ENCODE measurements around the gene MRPL37.

DNA sequence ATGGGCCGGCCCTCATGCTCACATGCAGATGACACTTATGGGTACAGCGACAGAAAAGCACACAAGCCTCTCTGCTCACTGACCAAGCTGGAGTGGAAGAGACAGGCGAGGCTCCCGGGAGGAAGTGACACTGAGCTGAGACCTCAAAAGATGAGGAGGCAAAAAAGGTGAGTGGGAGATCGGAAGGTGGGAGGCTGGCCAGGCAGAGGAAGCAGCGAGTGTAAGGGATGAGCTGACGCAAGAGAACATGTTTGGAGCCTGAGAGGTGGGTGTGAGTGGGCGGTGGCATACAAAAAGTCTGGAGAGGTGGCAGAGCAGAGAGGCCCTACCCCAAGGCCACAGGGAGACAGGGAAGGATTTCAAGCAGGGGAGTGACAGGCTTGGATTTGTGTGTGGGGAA lies 29.0 kb upstream of the MRPL37 start:
- no peak for TF ChIP-seq POLR2A (IDR thresholded peaks at IDR 0.05)
- TF ChIP-seq, protein P1, sequence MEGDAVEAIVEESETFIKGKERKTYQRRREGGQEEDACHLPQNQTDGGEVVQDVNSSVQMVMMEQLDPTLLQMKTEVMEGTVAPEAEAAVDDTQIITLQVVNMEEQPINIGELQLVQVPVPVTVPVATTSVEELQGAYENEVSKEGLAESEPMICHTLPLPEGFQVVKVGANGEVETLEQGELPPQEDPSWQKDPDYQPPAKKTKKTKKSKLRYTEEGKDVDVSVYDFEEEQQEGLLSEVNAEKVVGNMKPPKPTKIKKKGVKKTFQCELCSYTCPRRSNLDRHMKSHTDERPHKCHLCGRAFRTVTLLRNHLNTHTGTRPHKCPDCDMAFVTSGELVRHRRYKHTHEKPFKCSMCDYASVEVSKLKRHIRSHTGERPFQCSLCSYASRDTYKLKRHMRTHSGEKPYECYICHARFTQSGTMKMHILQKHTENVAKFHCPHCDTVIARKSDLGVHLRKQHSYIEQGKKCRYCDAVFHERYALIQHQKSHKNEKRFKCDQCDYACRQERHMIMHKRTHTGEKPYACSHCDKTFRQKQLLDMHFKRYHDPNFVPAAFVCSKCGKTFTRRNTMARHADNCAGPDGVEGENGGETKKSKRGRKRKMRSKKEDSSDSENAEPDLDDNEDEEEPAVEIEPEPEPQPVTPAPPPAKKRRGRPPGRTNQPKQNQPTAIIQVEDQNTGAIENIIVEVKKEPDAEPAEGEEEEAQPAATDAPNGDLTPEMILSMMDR (IDR thresholded peaks at IDR 0.05) = no peak

Measured in adrenal gland (tissue), 5 donors.